Measurements from ENCODE around the gene B4GALT5. TPM values are rescaled to one million over a fixed set of nuclear protein-coding genes. Genes with fewer than 3 reads are reported as not detected.

Gene B4GALT5
- total RNA-seq, 8 experiments from 2014 or later, result 18.6 to 69.8 (median 37.5) TPM

DNA sequence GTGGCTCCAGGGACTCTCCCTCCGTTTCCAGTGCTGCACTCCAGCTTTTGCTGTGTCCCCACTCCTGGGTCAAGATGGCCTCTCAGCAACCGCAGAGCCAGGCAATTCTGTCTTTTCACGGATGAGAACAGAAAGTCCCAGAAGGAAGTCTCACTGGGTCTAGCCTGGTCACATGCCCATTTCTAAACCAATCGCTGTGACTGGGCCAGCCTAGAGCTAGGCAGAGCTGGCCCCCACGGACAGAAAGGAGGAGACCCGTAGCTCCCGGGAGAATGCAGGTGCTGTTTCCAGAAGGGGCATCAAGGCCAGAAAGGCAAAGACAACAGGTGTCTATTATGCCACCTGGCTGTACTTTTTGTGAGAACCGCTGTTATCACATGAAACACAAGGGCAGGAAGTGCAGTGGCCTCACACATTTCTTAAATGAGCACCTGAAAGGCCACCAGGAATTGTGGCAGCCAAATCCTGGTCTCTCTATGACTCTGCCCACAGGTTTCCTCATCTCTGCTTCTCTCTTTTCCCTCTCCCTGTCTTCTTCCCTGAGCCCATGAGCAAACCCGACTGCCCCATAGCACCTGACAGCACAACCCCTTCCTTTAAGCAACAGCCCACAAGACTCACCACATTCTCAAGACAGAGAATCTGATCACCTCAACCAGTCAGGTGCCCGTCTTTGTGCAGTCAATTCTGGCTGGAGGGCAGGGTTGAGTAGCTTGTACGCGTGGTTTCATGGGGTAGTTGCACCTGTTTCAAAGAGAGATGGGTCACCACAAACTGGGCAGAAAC, 37.1 kb upstream of the B4GALT5 start:
- in situ Hi-C loops (cut with MboI; ENCODE audit: low pct_unique_long_range_greater_than_20kb in 2 of 9, low sequenced_read_pairs in 9 of 9, unreplicated experiment in 9 of 9), result no loop called here
- peak in 3 of 8 experiments; percentile 24 to 63 (median 29) for ATAC-seq (replicated peaks in 6 of 8)
- Histone ChIP-seq H3K4me1 (replicated peaks in 1 of 2) (no peaks in the 10 kb centered on the region), H3K4me3 (no peak overlapping the region), H3K27ac (no peak overlapping the region)
- WGBS, 10 experiments, result 9 to 100% (median 53%) methylated on average over 1 to 6 of the region's 12 CpGs; no CpG with 5 or more reads in 2 of the 10 experiments

DNA sequence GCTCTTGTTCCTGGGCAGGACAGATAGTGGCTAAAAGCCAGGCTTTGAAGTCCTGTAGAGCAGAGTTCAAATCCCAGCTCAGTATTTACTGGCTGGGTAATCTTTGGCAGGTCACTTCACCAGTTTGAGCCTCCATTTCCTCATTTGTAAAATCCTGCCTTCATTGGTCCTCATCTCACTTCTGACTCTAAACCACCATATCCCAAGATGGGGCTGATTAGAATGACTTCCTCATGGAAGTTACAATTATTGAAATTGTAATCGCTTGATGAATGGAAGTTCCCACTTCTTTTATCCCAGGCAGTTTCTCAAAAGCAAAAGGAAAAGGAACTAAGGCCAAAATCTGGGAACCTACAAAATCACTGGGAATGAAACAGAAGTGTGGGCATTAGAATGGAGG, 35.9 kb upstream of the B4GALT5 start:
- WGBS, 10 experiments, result 44 to 100% (median 100%) methylated on average over 1 of the region's 1 CpG; no CpG with 5 or more reads in 5 of the 10 experiments
- ATAC-seq (replicated peaks in 6 of 8), result no peak
- in situ Hi-C loops (cut with MboI; ENCODE audit: low pct_unique_long_range_greater_than_20kb in 2 of 9, low sequenced_read_pairs in 9 of 9, unreplicated experiment in 9 of 9), result no loop called here
- no peak overlapping the region for H3K4me3 ChIP-seq
- no peaks in the 10 kb centered on the region for H3K4me1 ChIP-seq (replicated peaks in 1 of 2)
- no peak overlapping the region for H3K27ac ChIP-seq

DNA sequence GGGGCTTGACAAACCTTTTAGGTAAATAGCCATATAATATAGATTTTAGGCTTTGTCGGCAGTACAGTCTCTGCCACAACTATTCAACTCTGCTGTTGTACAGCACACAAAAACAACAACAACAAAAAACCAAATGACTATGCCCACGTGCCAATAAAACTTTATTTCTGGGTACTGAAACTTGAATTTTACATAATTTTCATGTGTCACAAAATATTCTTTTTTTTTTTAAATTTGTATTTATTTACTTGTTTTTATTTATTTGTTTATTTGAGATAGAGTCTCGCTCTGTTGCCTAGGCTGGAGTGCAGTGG, 34.8 kb upstream of the B4GALT5 start:
- WGBS, 10 experiments, result 74 to 100% (median 88%) methylated on average over 1 to 3 of the region's 3 CpGs; no CpG with 5 or more reads in 1 of the 10 experiments
- Histone ChIP-seq H3K4me3 (no peak overlapping the region), H3K27ac (no peak overlapping the region), H3K4me1 (replicated peaks in 1 of 2) (no peaks in the 10 kb centered on the region)
- in situ Hi-C loops (cut with MboI; ENCODE audit: low pct_unique_long_range_greater_than_20kb in 2 of 9, low sequenced_read_pairs in 9 of 9, unreplicated experiment in 9 of 9), result no loop called here
- no peak for ATAC-seq (replicated peaks in 6 of 8)

DNA sequence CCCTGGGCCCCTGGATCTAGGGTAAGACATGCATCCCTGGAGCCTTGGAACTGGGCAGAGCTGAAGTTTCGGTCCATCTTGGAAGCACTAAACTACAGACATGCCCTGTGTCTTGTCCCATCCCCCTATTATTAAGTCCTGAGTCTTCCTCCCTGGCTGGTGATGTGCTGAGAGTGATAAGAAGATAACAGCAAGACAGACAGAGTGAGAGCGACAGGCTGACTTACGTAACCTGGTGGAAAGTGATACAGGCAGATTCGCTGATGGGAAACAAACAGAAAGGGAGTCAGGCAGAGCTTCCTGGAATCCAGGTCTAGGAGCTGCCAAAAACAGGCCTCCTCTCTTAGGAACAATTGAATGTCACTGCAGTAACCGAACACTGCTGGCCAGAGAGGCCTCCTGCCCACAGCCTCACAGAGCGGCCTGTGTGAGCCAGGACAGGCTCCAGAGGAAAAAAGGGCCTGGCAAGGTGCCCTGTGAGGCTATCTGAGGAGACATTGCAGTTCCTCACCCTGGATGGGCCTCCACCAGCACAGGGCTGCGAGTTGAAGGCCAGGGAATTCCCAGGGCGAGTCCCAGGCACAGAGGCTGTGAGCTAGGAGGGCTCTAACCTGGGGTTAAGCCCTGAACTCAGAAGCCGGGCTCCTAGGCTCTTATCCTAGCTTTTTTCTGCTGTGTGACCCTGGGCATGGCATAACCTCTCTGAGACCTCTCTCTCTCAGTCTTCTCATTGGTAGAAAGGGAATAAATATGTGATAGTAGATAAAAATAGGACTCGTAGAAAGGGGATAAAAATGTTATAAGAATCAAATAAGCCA, 34.2 kb upstream of the B4GALT5 start:
- 36 to 100% (median 76%) methylated on average over 1 to 7 of the region's 10 CpGs; no CpG with 5 or more reads in 1 of the 10 experiments for WGBS, 10 experiments
- in situ Hi-C loops (cut with MboI; ENCODE audit: low pct_unique_long_range_greater_than_20kb in 2 of 9, low sequenced_read_pairs in 9 of 9, unreplicated experiment in 9 of 9), result no loop called here
- peak in 6 of 8 experiments; percentile 50 to 97 (median 71) for ATAC-seq (replicated peaks in 6 of 8)
- Histone ChIP-seq H3K27ac (no peak overlapping the region), H3K4me1 (replicated peaks in 1 of 2) (no peaks in the 10 kb centered on the region), H3K4me3 (no peak overlapping the region)

DNA sequence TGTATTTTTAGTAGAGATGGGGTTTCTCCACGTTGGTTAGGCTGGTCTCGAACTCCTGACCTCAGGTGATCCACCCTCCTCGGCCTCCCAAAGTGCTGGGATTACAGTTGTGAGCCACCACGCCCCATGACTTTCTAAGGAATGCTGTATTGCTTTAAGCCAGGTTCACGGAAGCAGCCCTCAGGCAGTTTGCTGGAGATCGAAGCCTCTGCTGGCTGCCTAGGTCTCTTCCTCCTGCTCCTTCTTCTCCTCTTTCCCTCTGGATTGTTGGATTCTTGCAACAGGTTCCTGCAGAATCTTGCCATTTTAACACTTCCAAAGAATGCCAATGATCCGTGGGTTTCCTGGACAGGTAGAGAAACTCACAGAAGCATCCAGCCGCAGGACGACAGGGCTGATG, 29.3 kb upstream of the B4GALT5 start:
- 59 to 81% (median 77%) methylated on average over 2 to 6 of the region's 9 CpGs; no CpG with 5 or more reads in 4 of the 10 experiments for WGBS, 10 experiments
- H3K4me3 ChIP-seq, result no peak overlapping the region
- peaks cover 0 to 3% of the 10 kb centered on the region in 2 donors for H3K4me1 ChIP-seq (replicated peaks in 1 of 2)
- ATAC-seq (replicated peaks in 6 of 8), result peak in 2 of 8 experiments; percentile 23 to 35
- H3K27ac ChIP-seq, result no peak overlapping the region
- in situ Hi-C loops (cut with MboI; ENCODE audit: low pct_unique_long_range_greater_than_20kb in 2 of 9, low sequenced_read_pairs in 9 of 9, unreplicated experiment in 9 of 9), result no loop called here

DNA sequence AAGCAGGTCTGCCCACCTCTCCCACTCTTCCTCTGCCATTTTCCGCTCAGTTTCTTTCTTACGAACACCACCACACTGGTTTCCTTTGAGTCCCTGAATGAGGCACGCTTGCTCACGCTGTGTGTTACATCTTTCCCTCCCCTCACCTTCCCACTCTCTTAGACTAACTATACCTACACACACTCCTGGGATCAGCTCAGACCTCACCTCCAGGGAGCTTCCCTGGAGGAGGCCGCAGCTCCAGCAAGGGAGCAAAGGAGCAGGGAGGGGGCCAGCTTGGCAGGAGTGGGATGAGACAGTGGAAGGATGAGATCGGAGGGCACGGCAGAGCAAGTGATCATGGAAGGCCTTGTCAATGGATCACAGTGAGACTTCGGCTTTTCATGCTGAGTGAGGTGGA, 28.3 kb upstream of the B4GALT5 start:
- 60 to 100% (median 85%) methylated on average over 1 to 5 of the region's 8 CpGs; no CpG with 5 or more reads in 4 of the 10 experiments for WGBS, 10 experiments
- no peak overlapping the region for H3K4me3 ChIP-seq
- peak in 4 of 8 experiments; percentile 27 to 73 (median 52) for ATAC-seq (replicated peaks in 6 of 8)
- H3K4me1 ChIP-seq (replicated peaks in 1 of 2), result peaks cover 0 to 3% of the 10 kb centered on the region in 2 donors
- in situ Hi-C loops (cut with MboI; ENCODE audit: low pct_unique_long_range_greater_than_20kb in 2 of 9, low sequenced_read_pairs in 9 of 9, unreplicated experiment in 9 of 9), result no loop called here
- no peak overlapping the region for H3K27ac ChIP-seq

DNA sequence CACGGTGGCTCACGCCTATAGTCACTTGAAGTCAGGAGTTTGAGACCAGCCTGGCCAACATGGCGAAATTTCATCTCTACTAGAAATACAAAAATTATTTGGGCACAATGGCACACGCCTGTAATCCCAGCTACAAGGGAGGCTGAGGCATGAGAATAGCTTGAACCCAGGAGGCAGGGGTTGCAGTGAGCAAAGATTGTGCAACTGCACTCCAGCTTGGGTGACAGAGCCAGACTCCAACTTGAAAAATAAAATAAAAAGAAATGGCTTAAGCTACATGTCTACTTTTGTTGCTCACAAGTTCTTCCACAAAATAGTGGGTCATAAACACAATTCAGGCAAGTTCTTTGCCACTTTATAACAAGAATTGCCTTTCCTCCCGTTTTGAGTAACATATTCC, 27.1 kb upstream of the B4GALT5 start:
- WGBS, 10 experiments, result 83 to 100% (median 88%) methylated on average over 1 to 3 of the region's 5 CpGs; no CpG with 5 or more reads in 4 of the 10 experiments
- no peak overlapping the region for H3K27ac ChIP-seq
- H3K4me1 ChIP-seq (replicated peaks in 1 of 2), result peaks cover 0 to 3% of the 10 kb centered on the region in 2 donors
- in situ Hi-C loops (cut with MboI; ENCODE audit: low pct_unique_long_range_greater_than_20kb in 2 of 9, low sequenced_read_pairs in 9 of 9, unreplicated experiment in 9 of 9), result no loop called here
- no peak for ATAC-seq (replicated peaks in 6 of 8)
- no peak overlapping the region for H3K4me3 ChIP-seq

DNA sequence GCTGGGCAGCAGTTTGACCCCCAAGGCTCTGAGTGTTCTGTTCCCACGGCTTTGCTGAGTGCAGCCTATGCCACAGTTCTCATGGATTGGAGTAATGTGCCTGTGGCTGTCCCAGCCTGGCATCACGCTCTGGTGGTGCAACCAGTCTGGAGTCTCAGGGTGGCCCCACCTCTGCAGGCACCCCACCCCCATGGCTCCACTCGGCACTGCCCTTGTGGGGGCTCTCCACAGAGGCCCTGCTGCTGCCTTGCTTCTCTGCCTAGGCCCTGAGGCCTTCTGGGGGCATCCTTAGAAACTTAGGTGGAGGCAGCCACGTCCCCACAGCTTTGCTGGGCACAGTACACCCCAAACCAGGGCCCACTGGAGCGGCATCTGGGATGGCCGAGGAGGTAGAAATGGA, 25.4 kb upstream of the B4GALT5 start:
- Histone ChIP-seq H3K27ac (no peak overlapping the region), H3K4me3 (no peak overlapping the region), H3K4me1 (replicated peaks in 1 of 2) (peaks cover 0 to 3% of the 10 kb centered on the region in 2 donors)
- 40 to 90% (median 73%) methylated on average over 1 to 2 of the region's 6 CpGs; no CpG with 5 or more reads in 7 of the 10 experiments for WGBS, 10 experiments
- ATAC-seq (replicated peaks in 6 of 8), result no peak
- in situ Hi-C loops (cut with MboI; ENCODE audit: low pct_unique_long_range_greater_than_20kb in 2 of 9, low sequenced_read_pairs in 9 of 9, unreplicated experiment in 9 of 9), result no loop called here

GRCh38 chr20:49737260-49737659, 23.6 kb upstream of the B4GALT5 start:
- ATAC-seq (replicated peaks in 6 of 8), result no peak
- Histone ChIP-seq H3K4me3 (no peak overlapping the region), H3K4me1 (replicated peaks in 1 of 2) (no peaks in the 10 kb centered on the region), H3K27ac (no peak overlapping the region)
- in situ Hi-C loops (cut with MboI; ENCODE audit: low pct_unique_long_range_greater_than_20kb in 2 of 9, low sequenced_read_pairs in 9 of 9, unreplicated experiment in 9 of 9), result no loop called here
- WGBS, 10 experiments, result 39 to 100% (median 76%) methylated on average over 2 of the region's 2 CpGs; no CpG with 5 or more reads in 2 of the 10 experiments

- 17 to 100% (median 83%) methylated on average over 1 to 3 of the region's 3 CpGs; no CpG with 5 or more reads in 2 of the 10 experiments for WGBS, 10 experiments
- in situ Hi-C loops (cut with MboI; ENCODE audit: low pct_unique_long_range_greater_than_20kb in 2 of 9, low sequenced_read_pairs in 9 of 9, unreplicated experiment in 9 of 9), result no loop called here
- H3K27ac ChIP-seq, result no peak overlapping the region
- H3K4me1 ChIP-seq (replicated peaks in 1 of 2), result peaks cover under 1 to 5% of the 10 kb centered on the region in 2 donors
- no peak for ATAC-seq (replicated peaks in 6 of 8)
- no peak overlapping the region for H3K4me3 ChIP-seq
These were observed 16.1 kb upstream of the B4GALT5 start for GRCh38 chr20:49729780-49730179.

DNA sequence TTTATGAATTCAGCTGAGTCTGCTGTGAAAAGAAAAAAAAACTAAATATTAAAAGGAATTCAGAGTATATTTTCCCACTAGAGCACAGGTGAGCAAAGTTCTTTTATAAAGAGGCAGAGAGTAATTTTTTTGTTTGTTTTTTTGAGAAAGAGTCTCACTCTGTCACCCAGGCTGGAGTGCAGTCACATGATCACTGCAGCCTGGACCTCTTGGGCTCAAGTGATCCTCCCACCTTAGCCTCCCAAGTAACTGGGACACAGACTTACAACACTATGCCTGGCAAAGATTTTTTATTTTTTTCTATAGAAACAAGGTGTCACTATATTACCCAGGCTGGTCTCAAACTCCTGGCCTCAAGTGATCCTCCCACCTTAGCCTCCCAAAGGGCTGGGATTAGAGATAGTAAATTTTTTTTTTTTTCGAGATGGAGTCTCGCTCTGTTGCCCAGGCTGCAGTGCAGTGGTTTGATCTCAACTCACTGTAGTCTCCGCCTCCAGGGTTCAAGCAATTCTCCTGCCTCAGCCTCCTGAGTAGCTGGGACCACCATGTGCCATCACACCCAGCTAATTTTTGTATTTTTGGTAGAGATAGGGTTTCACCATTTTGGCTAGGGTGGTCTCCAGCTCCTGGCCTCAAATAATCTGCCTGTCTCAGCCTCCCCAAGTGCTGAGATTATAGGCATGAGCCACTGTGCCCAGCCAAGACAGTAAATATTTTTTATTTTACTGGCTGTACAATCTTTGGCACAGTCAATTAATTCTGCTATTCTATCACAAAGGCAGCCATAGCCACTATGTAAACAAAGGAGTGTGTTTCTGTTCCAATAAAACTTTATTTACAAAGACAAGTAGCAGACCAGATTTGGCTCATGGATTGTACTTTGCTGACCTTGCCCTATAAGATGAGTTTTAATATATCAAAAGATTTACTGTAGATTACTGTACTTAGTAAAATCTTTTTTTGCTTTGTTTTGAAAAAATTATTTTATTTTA, 14.5 kb upstream of the B4GALT5 start:
- ATAC-seq (replicated peaks in 6 of 8), result no peak
- Histone ChIP-seq H3K4me3 (no peak overlapping the region), H3K27ac (no peak overlapping the region), H3K4me1 (replicated peaks in 1 of 2) (peaks cover 4 to 10% of the 10 kb centered on the region in 2 donors)
- 83 to 100% (median 92%) methylated on average over 1 to 3 of the region's 3 CpGs; no CpG with 5 or more reads in 4 of the 10 experiments for WGBS, 10 experiments
- in situ Hi-C loops (cut with MboI; ENCODE audit: low pct_unique_long_range_greater_than_20kb in 2 of 9, low sequenced_read_pairs in 9 of 9, unreplicated experiment in 9 of 9), result no loop called here

GRCh38 chr20:49727478-49727877, 13.8 kb upstream of the B4GALT5 start:
- H3K27ac ChIP-seq, result no peak overlapping the region
- 71 to 100% (median 83%) methylated on average over 1 to 4 of the region's 4 CpGs; no CpG with 5 or more reads in 3 of the 10 experiments for WGBS, 10 experiments
- no peak for ATAC-seq (replicated peaks in 6 of 8)
- H3K4me3 ChIP-seq, result no peak overlapping the region
- H3K4me1 ChIP-seq (replicated peaks in 1 of 2), result peaks cover 4 to 10% of the 10 kb centered on the region in 2 donors
- in situ Hi-C loops (cut with MboI; ENCODE audit: low pct_unique_long_range_greater_than_20kb in 2 of 9, low sequenced_read_pairs in 9 of 9, unreplicated experiment in 9 of 9), result no loop called here

Measured in motor neuron (in vitro differentiated cells).